ENCODE results near the gene ARHGAP15. TPM values are rescaled to one million over a fixed set of nuclear protein-coding genes. Genes with fewer than 3 reads are reported as not detected.

The ARHGAP15 gene
- total RNA-seq, 1 experiment from 2014 or later = 0.41 TPM

DNA sequence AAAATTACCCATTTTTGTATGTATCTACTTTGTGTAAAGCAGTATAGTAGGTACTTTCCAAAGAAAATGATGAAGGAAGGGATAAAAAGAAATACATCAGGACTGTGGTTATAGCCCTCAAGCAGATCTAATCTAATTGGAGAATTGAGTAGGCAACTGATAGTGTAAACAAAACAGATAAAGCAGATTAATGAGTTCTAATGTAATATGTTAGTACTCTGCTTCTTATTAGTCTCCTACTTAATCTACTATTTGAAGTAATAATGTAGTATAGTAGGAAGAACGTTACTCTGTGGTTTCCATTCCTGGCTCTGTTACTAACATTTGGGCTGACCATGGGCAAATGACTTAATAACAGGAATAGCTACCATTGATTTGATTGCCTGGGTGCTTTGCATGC lies 250.7 kb downstream of the ARHGAP15 start:
- intact Hi-C loops (cut with micrococcal nuclease; ENCODE audit: unreplicated experiment) (no loop called here), in situ Hi-C loops (cut with HindIII; ENCODE audit: low pct_unique_long_range_greater_than_20kb, low sequenced_read_pairs) (no loop called here)
- no peak overlapping the region for H3K4me3 ChIP-seq (ENCODE audit: low read depth in 2 of 2, low read length in 2 of 2)
- H3K27me3 ChIP-seq (ENCODE audit: control insufficient read depth, insufficient read depth, low read length) = no peaks in the 10 kb centered on the region
- no peaks in the 10 kb centered on the region for H3K9me3 ChIP-seq (ENCODE audit: control insufficient read depth, insufficient read depth, low read depth, low read length)
- TF ChIP-seq CTCF (IDR thresholded peaks at IDR 0.05) (no peak), POLR2AphosphoS5 (IDR thresholded peaks at IDR 0.05; ENCODE audit: low read depth, low read length) (no peak), REST (IDR thresholded peaks at IDR 0.05; ENCODE audit: insufficient read depth in 1 of 2, low read depth in 2 of 2, low read length in 1 of 2) (no peak), TCF7L2 (IDR thresholded peaks at IDR 0.05; ENCODE audit: low read depth, low read length) (no peak), SIN3A (IDR thresholded peaks at IDR 0.05; ENCODE audit: borderline replicate concordance, insufficient read depth, low read depth, low read length) (no peak)
- no peaks in the 10 kb centered on the region for H3K36me3 ChIP-seq (ENCODE audit: control insufficient read depth, insufficient read depth, low read length)
- no TSS peak for BruUV-seq (replicated peaks)
- H3K4me1 ChIP-seq (ENCODE audit: control insufficient read depth, insufficient read depth, low read length) = no peaks in the 10 kb centered on the region
- ATAC-seq (no peak), DNase-seq (ENCODE audit: low read depth, low spot score) (no peak)
- CTCF ChIA-PET = no interaction called here
- POLR2A ChIA-PET = no interaction called here
- no peak overlapping the region for H3K27ac ChIP-seq (ENCODE audit: low read length)

DNA sequence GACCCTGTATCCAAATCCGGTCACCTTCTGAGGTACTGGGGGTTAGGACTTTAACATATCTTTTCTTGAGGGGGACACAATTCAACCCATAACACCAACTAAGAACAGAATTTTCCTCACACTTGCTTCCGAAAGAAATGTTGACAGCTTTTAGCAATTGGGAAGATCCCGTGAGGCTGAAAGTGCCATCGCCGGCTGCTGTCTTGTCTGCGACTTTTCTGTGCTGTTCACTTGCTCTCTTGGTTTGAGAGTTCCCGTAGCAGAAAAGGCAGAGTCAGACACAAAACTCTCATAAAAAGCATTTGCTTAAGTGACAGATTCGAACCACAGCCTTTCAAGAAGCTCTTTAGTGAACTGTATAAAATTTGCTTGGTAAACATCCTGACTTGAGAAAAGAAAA lies 253.4 kb downstream of the ARHGAP15 start:
- intact Hi-C loops (cut with micrococcal nuclease; ENCODE audit: unreplicated experiment) = no loop called here
- H3K27me3 ChIP-seq (ENCODE audit: control insufficient read depth, insufficient read depth, low read length) = no peaks in the 10 kb centered on the region
- CTCF ChIA-PET = no interaction called here
- no peak overlapping the region for H3K4me3 ChIP-seq (ENCODE audit: low read depth in 2 of 2, low read length in 2 of 2)
- DNase-seq (ENCODE audit: low read depth, low spot score) (no peak), ATAC-seq (no peak)
- H3K27ac ChIP-seq (ENCODE audit: low read length) = no peak overlapping the region
- no TSS peak for BruUV-seq (replicated peaks)
- in situ Hi-C loops (cut with HindIII; ENCODE audit: low pct_unique_long_range_greater_than_20kb, low sequenced_read_pairs) = no loop called here
- H3K36me3 ChIP-seq (ENCODE audit: control insufficient read depth, insufficient read depth, low read length) = no peaks in the 10 kb centered on the region
- POLR2A ChIA-PET = no interaction called here
- no peaks in the 10 kb centered on the region for H3K4me1 ChIP-seq (ENCODE audit: control insufficient read depth, insufficient read depth, low read length)
- no peaks in the 10 kb centered on the region for H3K9me3 ChIP-seq (ENCODE audit: control insufficient read depth, insufficient read depth, low read depth, low read length)
- no peak for TF ChIP-seq SIN3A (IDR thresholded peaks at IDR 0.05; ENCODE audit: borderline replicate concordance, insufficient read depth, low read depth, low read length)
- no peak for TF ChIP-seq REST (IDR thresholded peaks at IDR 0.05; ENCODE audit: insufficient read depth in 1 of 2, low read depth in 2 of 2, low read length in 1 of 2)
- TF ChIP-seq POLR2AphosphoS5 (IDR thresholded peaks at IDR 0.05; ENCODE audit: low read depth, low read length) = no peak
- TF ChIP-seq TCF7L2 (IDR thresholded peaks at IDR 0.05; ENCODE audit: low read depth, low read length) = no peak
- TF ChIP-seq CTCF (IDR thresholded peaks at IDR 0.05) = no peak
